Lower leg skin (tissue), 4 donors: ENCODE data around the gene EHMT1. TPM values are rescaled to one million over a fixed set of nuclear protein-coding genes. Genes with fewer than 3 reads are reported as not detected.

ENCODE experiments used
- DNase-seq, 2 donors: peaks; one replicate each; pipeline ENCODE4 v3.0.0-alpha.2; 2019; ENCODE audit warnings: low spot score in 2 of 2
- H3K4me3 ChIP-seq: fragments of 200-600 bp; sonication (generic); 2 replicates; pipeline ENCODE4 v1.5.1; 2017; ENCODE audit warnings: mild to moderate bottlenecking, low read depth; ENCODE audit not compliant: poor library complexity, severe bottlenecking
- POLR2A ChIP-seq, 2 donors: fragments of 450-650 bp; IDR thresholded peaks; one replicate each; pipeline ENCODE4 v1.6.1; 2016 to 2017; ENCODE audit warnings: antibody characterized with exemption in 2 of 2, mild to moderate bottlenecking in 1 of 2, moderate library complexity in 1 of 2
- WGBS, 2 donors: methylation state at CpG; one replicate each; pipeline ENCODE4 v1.1.5; 2018; 5-methylcytosine and 5-hydroxymethylcytosine counted together
- intact Hi-C: fragments of 100-400 bp; cut with DNase I; formaldehyde crosslinking; loops from one replicate; pipeline ENCODE4 v1.15.0; 2023; ENCODE audit warnings: low total_unique reads
- total RNA-seq, 4 donors: library from RNA; depleted of rRNA; stranded (reverse); fragments of >200 nt; gene quantifications; one replicate each; pipeline ENCODE4 v1.1.0, GENCODE V29; 2016
- TF ChIP-seq, protein P1 (sequence below), 3 donors: fragments of 450-650 bp; IDR thresholded peaks; one replicate each; pipeline ENCODE4 v1.5.1; 2016; ENCODE audit warnings: antibody characterized with exemption in 3 of 3, mild to moderate bottlenecking in 3 of 3, moderate library complexity in 2 of 3

Gene EHMT1
- total RNA-seq, 4 donors from 2014 or later: 64.2 to 128 (median 73.2) TPM

DNA sequence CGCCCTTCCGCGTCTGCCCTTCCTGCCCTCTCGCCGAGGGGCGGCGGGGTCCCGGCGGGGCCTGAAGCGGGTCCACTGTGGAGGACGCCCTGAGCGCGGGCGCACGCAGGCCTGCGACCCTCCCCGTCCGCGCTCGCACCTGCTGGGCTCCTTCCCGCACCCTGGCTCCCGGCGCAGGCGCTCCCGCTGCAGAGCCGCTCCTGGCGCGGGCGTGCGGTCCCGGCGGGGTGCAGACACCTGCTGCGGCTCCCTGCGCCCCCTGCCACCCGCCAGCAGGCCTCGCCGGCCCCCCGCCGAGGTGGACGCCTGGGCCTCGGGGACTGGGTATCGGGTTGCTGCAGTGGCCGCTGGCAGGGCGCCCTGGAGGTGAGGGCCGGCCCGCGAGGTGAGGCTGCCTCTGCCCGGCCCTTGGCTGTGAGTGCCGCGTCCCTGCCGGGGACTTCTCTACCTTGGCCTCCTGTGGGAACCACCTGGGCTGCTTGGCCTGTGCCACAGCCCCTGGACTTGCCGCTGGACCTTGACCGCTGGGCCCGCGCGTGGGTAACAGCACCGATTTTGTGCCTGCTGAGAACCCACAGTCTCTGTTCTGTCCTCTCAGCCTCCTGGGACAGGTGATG is 12.7 kb upstream of the EHMT1 start:
- intact Hi-C loops: no loop called here
- TF ChIP-seq, protein P1, sequence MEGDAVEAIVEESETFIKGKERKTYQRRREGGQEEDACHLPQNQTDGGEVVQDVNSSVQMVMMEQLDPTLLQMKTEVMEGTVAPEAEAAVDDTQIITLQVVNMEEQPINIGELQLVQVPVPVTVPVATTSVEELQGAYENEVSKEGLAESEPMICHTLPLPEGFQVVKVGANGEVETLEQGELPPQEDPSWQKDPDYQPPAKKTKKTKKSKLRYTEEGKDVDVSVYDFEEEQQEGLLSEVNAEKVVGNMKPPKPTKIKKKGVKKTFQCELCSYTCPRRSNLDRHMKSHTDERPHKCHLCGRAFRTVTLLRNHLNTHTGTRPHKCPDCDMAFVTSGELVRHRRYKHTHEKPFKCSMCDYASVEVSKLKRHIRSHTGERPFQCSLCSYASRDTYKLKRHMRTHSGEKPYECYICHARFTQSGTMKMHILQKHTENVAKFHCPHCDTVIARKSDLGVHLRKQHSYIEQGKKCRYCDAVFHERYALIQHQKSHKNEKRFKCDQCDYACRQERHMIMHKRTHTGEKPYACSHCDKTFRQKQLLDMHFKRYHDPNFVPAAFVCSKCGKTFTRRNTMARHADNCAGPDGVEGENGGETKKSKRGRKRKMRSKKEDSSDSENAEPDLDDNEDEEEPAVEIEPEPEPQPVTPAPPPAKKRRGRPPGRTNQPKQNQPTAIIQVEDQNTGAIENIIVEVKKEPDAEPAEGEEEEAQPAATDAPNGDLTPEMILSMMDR (IDR thresholded peaks at IDR 0.05): no peak
- TF ChIP-seq POLR2A (IDR thresholded peaks at IDR 0.05): no peak
- no peak for DNase-seq
- WGBS, 2 donors: 0 to 4% methylated on average over 4 to 6 of the region's 57 CpGs
- peak overlapping the region; percentile 89 for H3K4me3 ChIP-seq

DNA sequence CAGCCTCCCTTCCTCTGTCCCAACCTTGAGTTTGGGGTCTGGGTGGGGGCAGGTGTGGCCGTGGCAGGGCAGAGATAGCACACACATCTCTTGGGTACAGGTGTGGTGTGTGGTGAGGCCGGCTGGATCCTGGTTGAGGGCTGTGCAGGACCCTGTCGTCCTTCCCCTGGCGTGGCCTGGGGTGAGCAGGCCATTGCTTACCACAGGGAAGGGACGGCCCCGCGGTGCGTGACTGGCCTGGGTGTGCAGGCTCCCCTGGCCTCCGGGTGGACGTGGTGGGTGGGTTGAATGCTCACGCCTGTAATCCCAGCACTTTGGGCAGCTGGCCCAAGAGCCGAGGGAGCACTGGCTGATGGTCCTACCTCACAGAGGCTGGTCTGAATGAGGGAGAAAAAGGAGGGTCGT is 12.1 kb upstream of the EHMT1 start:
- H3K4me3 ChIP-seq: peak overlapping the region; percentile 89
- TF ChIP-seq, protein P1 (IDR thresholded peaks at IDR 0.05): no peak
- no peak for TF ChIP-seq POLR2A (IDR thresholded peaks at IDR 0.05)
- DNase-seq: no peak
- 27 to 41% methylated on average over 12 of the region's 13 CpGs for WGBS, 2 donors
- intact Hi-C loops: no loop called here

DNA sequence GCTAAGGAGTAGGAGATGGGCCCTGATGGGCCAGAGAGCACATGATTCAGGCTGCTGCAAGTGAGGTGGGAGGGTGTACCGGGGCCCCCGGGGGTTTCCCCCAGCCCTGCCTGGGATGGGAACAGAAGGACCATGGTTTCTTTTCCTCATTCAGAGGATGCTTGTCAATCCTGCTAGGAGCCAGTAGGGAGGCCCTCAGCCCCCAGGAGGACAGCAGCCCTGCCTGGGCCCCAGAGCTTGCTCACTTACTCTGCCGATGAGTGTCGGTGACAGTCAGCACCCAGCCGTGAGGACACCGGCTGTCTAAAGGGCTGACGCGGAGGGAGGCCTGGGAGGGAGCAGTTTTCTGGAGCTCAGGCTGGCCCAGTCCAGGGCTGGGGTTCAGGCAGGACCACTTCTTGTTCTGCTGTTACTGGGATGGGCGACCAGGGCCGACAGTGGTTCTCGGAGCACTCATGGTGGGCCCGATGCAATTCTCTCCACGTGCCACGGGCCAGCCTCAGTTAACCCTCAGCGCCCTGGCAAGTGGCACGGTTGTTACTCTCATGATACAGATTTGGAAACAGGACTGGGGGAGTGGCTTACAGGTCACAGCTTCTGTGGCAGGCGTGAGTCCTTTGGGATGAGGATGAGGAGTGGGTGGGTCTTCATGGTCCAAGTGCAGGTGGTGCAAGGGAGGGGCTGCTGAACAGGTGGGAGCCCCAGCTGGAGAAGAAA is 11.5 kb upstream of the EHMT1 start:
- DNase-seq: no peak
- intact Hi-C loops: no loop called here
- 26 to 36% methylated on average over 11 to 16 of the region's 17 CpGs for WGBS, 2 donors
- no peak overlapping the region for H3K4me3 ChIP-seq
- TF ChIP-seq POLR2A (IDR thresholded peaks at IDR 0.05): no peak
- TF ChIP-seq, protein P1 (IDR thresholded peaks at IDR 0.05): no peak

DNA sequence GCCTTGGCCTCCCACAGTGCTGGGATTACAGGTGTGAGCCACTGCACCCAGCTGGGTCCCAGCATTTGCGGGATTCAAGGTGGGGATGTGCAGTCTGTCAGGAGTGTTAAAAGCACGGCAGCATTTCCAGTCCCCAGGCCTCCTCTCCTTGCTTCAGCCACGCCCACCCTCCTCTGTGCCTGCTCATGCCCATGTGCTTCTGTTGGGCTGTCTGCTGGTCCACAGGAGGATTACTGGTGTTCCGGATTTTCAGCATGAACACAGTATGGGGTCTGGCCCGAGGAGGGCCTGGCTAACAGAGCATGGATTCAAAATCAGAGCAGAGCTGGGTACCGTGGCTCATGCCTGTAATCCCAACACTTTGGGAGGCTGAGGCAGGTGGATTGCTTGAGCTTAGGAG is 7.9 kb upstream of the EHMT1 start:
- TF ChIP-seq, protein P1 (IDR thresholded peaks at IDR 0.05): no peak
- no peak for TF ChIP-seq POLR2A (IDR thresholded peaks at IDR 0.05)
- DNase-seq: no peak
- no peak overlapping the region for H3K4me3 ChIP-seq
- intact Hi-C loops: loop anchor here (5.0 kb wide), 1 partner anchor 154 kb away; the partner anchor contains the start of gene NSMF
- 62 to 76% methylated on average over 6 of the region's 6 CpGs for WGBS, 2 donors

DNA sequence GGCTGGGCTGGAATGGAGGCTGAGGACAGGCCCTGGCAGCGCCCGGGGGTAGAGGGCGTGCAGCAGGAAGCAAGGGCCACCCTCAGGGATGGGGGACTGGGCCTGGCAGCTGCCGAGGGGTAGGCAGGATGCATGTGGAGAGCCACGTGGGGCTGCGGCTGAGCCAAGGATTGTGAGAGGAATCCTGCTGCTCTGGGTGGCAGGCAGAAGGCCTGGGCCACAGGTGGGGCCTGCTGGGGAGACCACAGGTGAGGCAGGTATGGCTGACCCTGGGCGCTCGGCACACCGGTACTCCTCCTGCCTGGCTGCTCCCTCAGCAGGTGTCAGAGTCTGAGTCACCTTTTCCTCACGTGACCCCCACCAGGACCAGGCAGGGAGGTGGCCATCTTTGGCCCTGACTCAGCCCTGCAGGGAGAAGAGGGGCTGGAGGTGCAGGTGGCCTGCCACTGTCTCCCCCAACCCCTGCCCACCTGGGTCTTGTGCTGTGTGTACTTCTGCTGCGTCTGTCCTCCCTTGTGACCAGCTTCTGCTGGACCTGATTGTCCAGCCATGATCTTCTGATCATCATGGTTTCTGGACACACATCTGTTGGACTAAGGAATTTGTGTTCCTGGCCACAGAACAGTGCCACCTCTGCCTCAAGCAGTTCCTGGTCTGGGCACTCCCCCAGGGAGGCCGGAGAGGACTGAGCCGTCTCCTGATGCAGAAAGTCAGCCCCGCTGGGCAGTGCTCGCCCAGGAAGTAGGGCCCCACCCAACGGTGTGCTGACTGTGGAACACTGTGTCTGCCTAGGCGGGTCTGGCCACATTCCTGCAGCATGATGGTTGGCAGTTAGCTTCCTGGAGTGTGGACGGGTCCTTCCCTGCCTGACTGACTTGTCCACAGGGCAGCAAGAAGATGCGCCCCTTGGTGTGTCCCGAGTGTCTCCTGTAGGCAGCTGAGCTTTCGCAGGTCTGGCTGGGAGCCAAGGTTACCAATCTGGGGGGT is 6.9 kb upstream of the EHMT1 start:
- DNase-seq: peak; percentile 87 to 93
- no peak overlapping the region for H3K4me3 ChIP-seq
- 25 to 41% methylated on average over 16 to 20 of the region's 21 CpGs for WGBS, 2 donors
- TF ChIP-seq POLR2A (IDR thresholded peaks at IDR 0.05): no peak
- TF ChIP-seq, protein P1 (IDR thresholded peaks at IDR 0.05): no peak
- intact Hi-C loops: loop anchor here (5.0 kb wide), 1 partner anchor 155 kb away; the partner anchor contains the start of gene NSMF
